H1 (cell line): ENCODE measurements around the gene CD247. TPM values are rescaled to one million over a fixed set of nuclear protein-coding genes. Genes with fewer than 3 reads are reported as not detected.

Source experiments
- CTCF ChIA-PET: fragments of 300-600 bp; sonication (Branson Sonifier 250); formaldehyde crosslinking; loops from one replicate; lab custom pipeline; 2021; ENCODE audit not compliant: partially characterized antibody; lab: Charles Lee
- POLR2A ChIA-PET: fragments of 300-600 bp; sonication (Branson Sonifier 250); formaldehyde crosslinking; loops from one replicate; lab custom pipeline; 2021; ENCODE audit warnings: inconsistent platforms; ENCODE audit not compliant: partially characterized antibody; lab: Charles Lee
- DNase-seq, 2 experiments: peaks; one replicate each; pipeline versions ENCODE4 v3.0.0 to v3.0.0-alpha.2; 2010 to 2022; ENCODE audit warnings: low spot score in 2 of 2, low read depth in 1 of 2, mixed read lengths in 1 of 2
- FAIRE-seq: peaks from 2 replicates; lab custom pipeline; 2011; peaks lifted over from hg19 to GRCh38; lab: Jason Lieb, UNC
- H2AFZ ChIP-seq: 2 replicates; pipeline ENCODE4 v1.8.1; 2012; ENCODE audit warnings: low read length, inconsistent platforms
- H2AK5ac ChIP-seq: 2 replicates; pipeline ENCODE4 v1.6.1; 2013; ENCODE audit warnings: low read depth, low read length
- H2BK120ac ChIP-seq: replicated peaks from 2 replicates; pipeline ENCODE3; 2013; ENCODE audit warnings: low read depth, low read length, inconsistent platforms
- H2BK12ac ChIP-seq: 2 replicates; pipeline ENCODE4 v1.6.1; 2013; ENCODE audit warnings: low read depth, low read length
- H2BK15ac ChIP-seq: 2 replicates; pipeline ENCODE4 v1.6.1; 2013; ENCODE audit warnings: low read length
- H2BK20ac ChIP-seq: 2 replicates; pipeline ENCODE4 v1.6.1; 2013; ENCODE audit warnings: low read length
- H2BK5ac ChIP-seq: 2 replicates; pipeline ENCODE4 v1.6.1; 2013; ENCODE audit warnings: low read depth, low read length
- H3K14ac ChIP-seq: 2 replicates; pipeline ENCODE4 v1.6.1; 2013; ENCODE audit warnings: inconsistent platforms; ENCODE audit not compliant: insufficient read length
- H3K18ac ChIP-seq: 2 replicates; pipeline ENCODE4 v1.6.1; 2013; ENCODE audit warnings: low read length; ENCODE audit errors: extremely low read depth
- H3K23ac ChIP-seq: 2 replicates; pipeline ENCODE4 v1.6.1; 2013; ENCODE audit warnings: inconsistent platforms; ENCODE audit not compliant: insufficient read length
- H3K23me2 ChIP-seq: 2 replicates; pipeline ENCODE4 v1.6.1; 2013; ENCODE audit warnings: low read depth, low read length
- H3K27ac ChIP-seq: 2 replicates; pipeline ENCODE4 v1.6.1; 2011; ENCODE audit warnings: low read depth, low read length, inconsistent platforms
- H3K27me3 ChIP-seq, 4 experiments: replicated peaks in 1 of 4; 1 replicate in 1 of 4; 2 replicates in 3 of 4; pipeline versions ENCODE4 v1.6.1 to v1.8.1; 2011 to 2013; ENCODE audit warnings: low read length in 3 of 4, mild to moderate bottlenecking in 3 of 4, inconsistent platforms in 2 of 4, mixed read lengths in 2 of 4, moderate library complexity in 1 of 4; ENCODE audit not compliant: control insufficient read depth in 3 of 4, insufficient read depth in 3 of 4; ENCODE audit errors: extremely low read depth in 1 of 4
- H3K36me3 ChIP-seq, 4 experiments: 2 replicates each; pipeline versions ENCODE4 v1.6.1 to v1.8.1; 2011 to 2013; ENCODE audit warnings: mild to moderate bottlenecking in 4 of 4, low read length in 3 of 4, moderate library complexity in 2 of 4, control low read depth in 1 of 4, inconsistent platforms in 1 of 4; ENCODE audit not compliant: insufficient read depth in 4 of 4, control insufficient read depth in 2 of 4
- H3K4ac ChIP-seq: replicated peaks from 2 replicates; pipeline ENCODE3; 2013; ENCODE audit warnings: low read length, low read depth, mixed read lengths, inconsistent platforms; ENCODE audit not compliant: insufficient read length
- H3K4me1 ChIP-seq, 4 experiments: replicated peaks in 1 of 4; 1 replicate in 1 of 4; 2 replicates in 3 of 4; pipeline versions ENCODE4 v1.6.1 to v1.8.1; 2011 to 2013; ENCODE audit warnings: low read length in 3 of 4, inconsistent platforms in 2 of 4, mixed read lengths in 1 of 4; ENCODE audit not compliant: insufficient read depth in 4 of 4, control insufficient read depth in 3 of 4
- H3K4me2 ChIP-seq, 2 experiments: 2 replicates each; pipeline versions ENCODE4 v1.6.1 to v1.8.1; 2011 to 2013; ENCODE audit warnings: low read depth in 2 of 2, low read length in 2 of 2, control low read depth in 1 of 2, inconsistent platforms in 1 of 2, mild to moderate bottlenecking in 1 of 2; ENCODE audit not compliant: insufficient read depth in 1 of 2
- H3K4me3 ChIP-seq, 4 experiments: fragments of 200-600, 300-600 bp in 1 of 4; sonication (generic), shearing (Covaris generic), sonication (Bioruptor Twin) in 1 of 4; 2 replicates each; pipeline versions ENCODE4 v1.5.1 to v1.8.1; 2011 to 2016; ENCODE audit warnings: low read length in 4 of 4, low read depth in 3 of 4, control low read depth in 2 of 4, inconsistent platforms in 2 of 4, mild to moderate bottlenecking in 2 of 4, mixed read lengths in 1 of 4, moderate library complexity in 1 of 4; ENCODE audit not compliant: insufficient read depth in 2 of 4; ENCODE audit errors: extremely low read depth in 1 of 4
- H3K56ac ChIP-seq: replicated peaks from 2 replicates; pipeline ENCODE3; 2013; ENCODE audit warnings: low read depth, mild to moderate bottlenecking, mixed read lengths, low read length, inconsistent platforms; ENCODE audit not compliant: insufficient read length
- H3K79me1 ChIP-seq: 2 replicates; pipeline ENCODE4 v1.6.1; 2013; ENCODE audit warnings: low read depth, low read length, control low read depth
- H3K79me2 ChIP-seq, 2 experiments: 2 replicates each; pipeline versions ENCODE4 v1.6.1 to v1.8.1; 2012 to 2013; ENCODE audit warnings: low read length in 2 of 2, mild to moderate bottlenecking in 2 of 2, inconsistent platforms in 1 of 2; ENCODE audit not compliant: insufficient read depth in 2 of 2, control insufficient read depth in 1 of 2
- H3K9ac ChIP-seq, 4 experiments: replicated peaks in 1 of 4; 1 replicate in 1 of 4; 2 replicates in 3 of 4; pipeline versions ENCODE4 v1.6.1 to v1.8.1; 2011 to 2013; ENCODE audit warnings: low read depth in 3 of 4, low read length in 3 of 4, control low read depth in 2 of 4, mild to moderate bottlenecking in 2 of 4, moderate library complexity in 2 of 4, inconsistent platforms in 1 of 4; ENCODE audit errors: extremely low read depth in 1 of 4
- H3K9me3 ChIP-seq, 2 experiments: 2 replicates each; pipeline versions ENCODE4 v1.6.1 to v1.8.1; 2012 to 2013; ENCODE audit warnings: mild to moderate bottlenecking in 2 of 2, moderate library complexity in 2 of 2, control low read depth in 1 of 2, inconsistent platforms in 1 of 2, low read depth in 1 of 2, low read length in 1 of 2, mixed read lengths in 1 of 2; ENCODE audit not compliant: insufficient read depth in 2 of 2
- H4K20me1 ChIP-seq, 2 experiments: replicated peaks in 1 of 2; 2 replicates each; pipeline versions ENCODE3 to v1.8.1; 2011 to 2013; ENCODE audit warnings: inconsistent platforms in 2 of 2, low read length in 2 of 2, mild to moderate bottlenecking in 1 of 2; ENCODE audit not compliant: insufficient read depth in 2 of 2, control insufficient read depth in 1 of 2
- H4K5ac ChIP-seq: 2 replicates; pipeline ENCODE4 v1.6.1; 2013; ENCODE audit warnings: low read length, low read depth, mixed read lengths, inconsistent platforms; ENCODE audit not compliant: insufficient read length
- H4K8ac ChIP-seq: 2 replicates; pipeline ENCODE4 v1.8.0; 2013; ENCODE audit warnings: mild to moderate bottlenecking, moderate library complexity, low read length, inconsistent platforms; ENCODE audit not compliant: insufficient read depth; ENCODE audit errors: extremely low read depth
- H4K91ac ChIP-seq: replicated peaks from 2 replicates; pipeline ENCODE3; 2013; ENCODE audit warnings: low read length, mixed read lengths, inconsistent platforms; ENCODE audit not compliant: insufficient read length
- ATF2 ChIP-seq: IDR thresholded peaks from 2 replicates; pipeline ENCODE4 v1.6.1; 2012; ENCODE audit warnings: low read length, inconsistent platforms
- MAX ChIP-seq: IDR thresholded peaks from 2 replicates; pipeline ENCODE4 v1.6.1; 2012; ENCODE audit warnings: inconsistent platforms
- NANOG ChIP-seq: IDR thresholded peaks from 2 replicates; pipeline ENCODE4 v1.6.1; 2011; ENCODE audit warnings: low read length, low read depth, mild to moderate bottlenecking, inconsistent platforms; ENCODE audit not compliant: insufficient read depth, poor library complexity, severe bottlenecking
- POLR2AphosphoS5 ChIP-seq: IDR thresholded peaks from 2 replicates; pipeline ENCODE4 v1.6.1; 2011; ENCODE audit warnings: low read depth, low read length
- SAP30 ChIP-seq: fragments of 300-600 bp; sonication (generic); IDR thresholded peaks from 2 replicates; pipeline ENCODE4 v1.7.1; 2012; ENCODE audit warnings: low read length, moderate library complexity, mild to moderate bottlenecking, inconsistent platforms; ENCODE audit not compliant: insufficient read depth, insufficient replicate concordance
- whole genome bisulfite sequencing, 2 experiments: shearing (Covaris generic) in 1 of 2; methylation state at CpG; one replicate each; pipeline versions ENCODE4 v1.1.6 to v1.1.7; 2013 to 2015; ENCODE audit warnings: low lambda C conversion rate in 2 of 2, mixed read lengths in 2 of 2, inconsistent platforms in 1 of 2, low coverage in 1 of 2, missing lambda C conversion rate in 1 of 2; ENCODE audit not compliant: insufficient replicate concordance in 2 of 2, insufficient coverage in 1 of 2, insufficient read length in 1 of 2; ENCODE audit errors: extremely low coverage in 1 of 2, missing lambda C conversion rate in 1 of 2; 5-methylcytosine and 5-hydroxymethylcytosine counted together
- polyA plus RNA-seq, 7 experiments: library from polyadenylated mRNA; depleted of rRNA in 3 of 7; stranded (reverse) in 5 of 7; unstranded in 2 of 7; fragments of >200 nt in 5 of 7; fragments of 200-250 nt in 2 of 7; gene quantifications; 1 replicate in 5 of 7; 2 replicates in 1 of 7; 4 replicates in 1 of 7; pipeline versions ENCODE4 v1.2.1 to v1.2.3, GENCODE V29; 2011 to 2013; ENCODE audit warnings: missing spikeins in 2 of 7, mixed read lengths in 2 of 7
- total RNA-seq: library from RNA; stranded (reverse); fragmentation: NEBNext Ultra II Directional; extraction: Animal tissue kit (Norgen Biotek cat#: 25700); gene quantifications from 2 replicates; pipeline ENCODE4 v1.2.1, GENCODE V29; 2021

The CD247 gene
- total and polyA plus RNA-seq, 2 of the 8 experiments (the other 6 are each of a cell fraction or from before 2014, with no cell fraction given) = 2.0 to 2.2 TPM

- no peak overlapping the region for H3K14ac ChIP-seq
- H2AFZ ChIP-seq = no peak overlapping the region
- H4K5ac ChIP-seq = no peak overlapping the region
- H3K56ac ChIP-seq = no peak overlapping the region
- no peak overlapping the region for H3K4ac ChIP-seq
- ChIA-PET POLR2A (no interaction called here), CTCF (interaction anchor here (0.9 kb wide), 1 partner anchor 24 kb away, joined by 3 read pairs; no protein-coding TSS in a partner anchor)
- no peak overlapping the region for H3K9ac ChIP-seq
- no peak overlapping the region for H2BK12ac ChIP-seq
- H3K4me2 ChIP-seq = no peak overlapping the region
- no peaks in the 10 kb centered on the region for H3K27me3 ChIP-seq
- no peak overlapping the region for H2BK120ac ChIP-seq
- no peak overlapping the region for H3K27ac ChIP-seq
- H3K4me1 ChIP-seq = peaks cover 0 to 2% (median 0%) of the 10 kb centered on the region in 4 experiments; a peak in 1 of 7 replicates
- no peak overlapping the region for H2AK5ac ChIP-seq
- H3K18ac ChIP-seq = no peak overlapping the region; the same call in 1 of the 2 replicates
- no peak overlapping the region for H3K4me3 ChIP-seq
- H3K36me3 ChIP-seq = no peaks in the 10 kb centered on the region
- H3K9me3 ChIP-seq = no peaks in the 10 kb centered on the region
- H2BK15ac ChIP-seq = no peak overlapping the region
- H3K79me1 ChIP-seq = no peaks in the 10 kb centered on the region
- 98% methylated on average over 5 of the region's 5 CpGs; no CpG with 5 or more reads in 1 of the 2 experiments for WGBS, 2 experiments
- H3K23me2 ChIP-seq = no peaks in the 10 kb centered on the region
- no peak overlapping the region for H3K23ac ChIP-seq
- H4K91ac ChIP-seq = no peak overlapping the region
- H4K20me1 ChIP-seq = no peaks in the 10 kb centered on the region
- H2BK5ac ChIP-seq = no peak overlapping the region
- no peak overlapping the region for H4K8ac ChIP-seq
- no peaks in the 10 kb centered on the region for H3K79me2 ChIP-seq
- FAIRE-seq (no peak), DNase-seq (no peak)
- TF ChIP-seq ATF2 = no peak
- no peak for TF ChIP-seq NANOG
- TF ChIP-seq SAP30 = no peak
- TF ChIP-seq MAX = no peak
- TF ChIP-seq POLR2AphosphoS5 = no peak
- no peak overlapping the region for H2BK20ac ChIP-seq
Observed at GRCh38 chr1:167474191-167474641, 44.1 kb downstream of the CD247 start.
